Ureter (tissue), 1 donor: ENCODE results near the gene ARHGEF28. TPM values are rescaled to one million over a fixed set of nuclear protein-coding genes. Genes with fewer than 3 reads are reported as not detected.

Experiments used
- DNase-seq: peaks from one replicate; pipeline ENCODE4 v3.0.0-alpha.2; 2020; ENCODE audit warnings: low spot score
- total RNA-seq: library from RNA; stranded (reverse); gene quantifications from one replicate; pipeline ENCODE4 v1.2.4, GENCODE V29; 2023
- donor health status: DM: yes; HTN: yes; CAD: no.

ARHGEF28 gene
- total RNA-seq, 1 donor from 2014 or later: 34.5 TPM

DNA sequence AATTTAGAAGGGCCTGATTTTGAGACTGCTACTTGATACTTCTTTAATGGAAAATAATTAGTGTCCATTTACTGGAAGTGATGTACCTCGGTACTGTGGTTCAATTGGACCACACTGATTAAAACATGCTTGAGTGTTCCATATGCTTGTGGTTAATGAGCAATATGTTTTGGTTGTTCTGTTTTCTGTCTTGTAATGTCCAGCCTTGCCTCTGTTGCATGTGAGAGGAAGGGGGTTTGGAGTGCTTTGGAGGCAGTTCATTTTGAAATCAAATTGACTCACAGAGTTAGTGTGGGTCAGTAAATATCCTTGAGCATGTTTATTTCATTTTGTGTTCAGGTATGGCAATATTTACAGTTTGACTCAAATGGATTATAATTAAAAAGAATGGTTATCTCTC is 334.4 kb downstream of the ARHGEF28 start:
- DNase-seq: no peak

DNA sequence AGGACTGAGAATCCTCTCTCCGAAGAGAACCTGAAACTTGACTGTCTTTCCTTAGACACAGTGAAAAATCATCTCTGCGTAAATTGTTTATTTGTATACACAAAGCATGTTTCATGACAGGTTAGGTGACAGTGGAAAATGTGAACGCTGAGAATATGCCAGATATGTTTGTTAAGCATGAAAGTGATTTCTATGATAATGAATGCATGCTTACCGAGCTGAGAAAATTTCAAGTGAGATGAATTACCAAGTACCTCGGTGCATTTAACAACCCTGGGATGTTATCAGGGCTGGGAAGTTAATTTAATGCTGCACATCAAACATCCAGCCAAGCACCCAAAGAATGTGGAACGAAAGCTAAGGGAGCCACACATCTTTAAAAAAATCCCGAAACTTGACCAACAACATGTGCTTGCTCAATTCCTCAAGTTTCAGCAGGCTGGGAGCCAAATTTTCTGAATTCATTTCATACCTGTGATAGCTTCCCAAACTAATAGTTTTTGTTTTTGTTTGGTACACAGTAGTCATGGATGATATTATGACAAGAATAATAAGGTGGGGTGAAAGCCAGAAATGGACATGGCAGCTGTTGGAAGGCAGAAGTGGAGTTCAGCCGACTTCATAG is 336.9 kb downstream of the ARHGEF28 start:
- DNase-seq: no peak

DNA sequence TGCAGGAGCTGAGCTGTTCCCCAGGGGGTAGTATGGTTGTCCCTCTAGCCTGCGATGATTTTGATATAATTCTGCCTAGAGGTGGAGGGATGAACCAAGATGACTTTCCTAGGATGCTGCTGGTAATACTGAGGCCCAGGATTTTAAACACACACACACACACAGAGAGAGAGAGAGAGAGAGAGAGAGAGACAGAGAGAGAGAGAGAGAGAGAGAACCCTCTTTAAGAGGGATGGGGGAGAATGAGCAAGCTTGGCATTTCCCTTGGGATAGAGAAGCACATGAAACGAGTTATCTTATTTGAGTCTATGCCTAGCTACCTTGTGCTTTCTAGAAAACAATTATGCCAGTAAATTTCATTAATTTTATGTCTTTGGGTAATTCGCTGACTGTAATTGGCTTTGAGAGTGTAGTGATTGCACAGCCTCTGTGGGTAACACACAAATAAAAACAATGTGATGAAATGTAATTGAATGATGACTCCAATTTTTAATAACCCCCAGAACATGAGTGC is 338.4 kb downstream of the ARHGEF28 start:
- DNase-seq: no peak

DNA sequence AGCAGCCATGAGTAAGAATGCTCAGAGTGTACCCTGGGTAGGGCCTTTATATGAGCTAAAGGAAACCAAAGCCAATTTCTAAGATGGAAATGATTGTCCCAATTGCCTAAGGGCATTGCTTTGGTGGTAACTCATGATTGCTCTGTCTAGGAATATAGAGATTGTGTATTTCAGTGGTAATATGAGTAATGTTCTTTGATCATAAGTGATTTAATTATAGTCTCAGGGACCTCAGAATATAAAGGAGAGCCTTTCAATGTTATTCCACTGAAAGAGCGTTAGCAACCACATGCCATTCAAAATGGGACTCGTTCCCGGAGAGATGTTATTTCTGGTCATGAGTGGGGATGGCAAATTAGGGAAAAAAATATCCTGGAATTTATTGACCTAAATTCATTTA is 340.5 kb downstream of the ARHGEF28 start:
- DNase-seq: no peak

DNA sequence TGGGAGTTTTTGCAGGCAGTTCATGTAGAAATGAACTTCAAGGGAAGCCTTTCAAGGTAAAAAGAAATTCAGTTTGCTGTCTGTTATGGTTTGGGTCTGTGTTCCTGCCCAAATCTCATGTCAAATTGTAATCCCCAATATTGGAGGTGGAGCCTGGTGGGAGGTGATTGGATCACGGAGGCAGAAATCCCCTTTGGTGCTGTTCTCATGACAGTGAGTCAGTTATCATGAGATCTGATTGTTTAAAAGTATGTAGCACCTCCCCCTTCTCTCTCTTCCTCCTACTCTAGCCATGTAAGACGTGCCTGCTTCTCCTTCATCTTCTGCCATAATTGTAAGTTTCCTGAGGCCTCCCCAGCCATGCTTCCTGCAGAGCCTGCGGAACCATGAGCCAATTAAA is 341.4 kb downstream of the ARHGEF28 start:
- no peak for DNase-seq

DNA sequence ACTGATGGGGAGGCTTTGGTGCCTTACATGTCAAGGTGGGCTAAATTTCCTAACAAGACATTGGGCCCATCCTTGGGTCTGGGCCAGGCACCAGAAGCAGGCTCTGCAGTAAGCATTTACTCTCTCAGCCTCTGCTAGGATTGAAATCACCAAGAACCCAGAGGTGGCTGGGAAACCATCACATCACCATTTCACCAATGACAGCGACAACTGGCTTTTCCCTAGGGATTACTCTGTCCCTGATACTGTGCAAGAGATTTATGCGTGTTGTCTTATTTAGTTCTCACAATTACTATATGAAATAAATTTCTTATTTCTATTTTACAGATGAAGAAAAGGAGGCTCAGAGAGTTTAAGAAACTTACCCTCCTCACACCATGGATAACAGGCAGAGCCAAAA is 342.2 kb downstream of the ARHGEF28 start:
- no peak for DNase-seq

- DNase-seq: no peak
Measured at GRCh38 chr5:73968729-73969128, 342.7 kb downstream of the ARHGEF28 start.

GRCh38 chr5:73969195-73970036 is 343.4 kb downstream of the ARHGEF28 start:
- DNase-seq: no peak

- no peak for DNase-seq
Measured at GRCh38 chr5:73971326-73971725, 345.3 kb downstream of the ARHGEF28 start.

- DNase-seq: no peak
Measured at GRCh38 chr5:73973135-73973534, 347.1 kb downstream of the ARHGEF28 start.

DNA sequence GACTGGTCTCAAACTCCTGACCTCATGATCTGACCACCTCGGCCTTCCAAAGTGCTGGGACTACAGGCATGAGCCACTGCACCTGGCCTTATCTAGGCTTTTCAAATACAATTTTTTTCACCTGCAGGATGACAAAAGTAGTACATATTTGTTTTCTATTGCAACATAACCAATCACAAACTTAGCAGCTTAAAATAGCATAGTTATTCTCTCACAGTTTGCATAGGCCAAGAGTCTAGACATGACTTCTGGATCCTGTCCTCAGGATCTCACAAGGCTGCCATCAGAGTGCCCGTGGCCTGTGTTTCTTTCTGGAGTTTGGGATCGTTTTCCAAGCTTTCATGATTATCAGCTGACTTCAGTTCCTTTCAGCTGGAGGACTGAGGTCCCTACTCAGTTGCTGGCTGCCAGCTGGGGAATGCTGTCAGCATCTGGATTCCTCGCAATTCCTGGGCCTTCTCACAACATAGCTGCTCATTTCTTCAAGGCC is 348.9 kb downstream of the ARHGEF28 start:
- DNase-seq: no peak

DNA sequence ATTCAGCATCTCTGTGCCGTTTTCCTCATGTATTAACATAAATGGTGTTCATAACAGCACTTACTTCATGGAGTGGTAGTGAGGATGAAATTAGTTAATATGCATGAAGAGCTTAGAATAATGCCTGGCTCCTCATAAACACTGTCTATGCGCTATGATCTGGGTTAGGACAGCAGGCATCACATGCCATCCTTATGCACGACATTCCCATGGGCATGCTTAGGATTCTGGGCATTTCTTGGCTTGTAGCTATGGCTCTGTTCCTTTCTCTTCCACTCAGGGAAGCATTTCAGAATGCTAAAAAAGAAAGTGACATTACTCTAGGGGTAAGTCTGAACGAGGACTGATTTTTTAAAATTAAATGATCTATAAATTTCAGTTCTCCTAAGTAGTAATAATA is 349.8 kb downstream of the ARHGEF28 start:
- DNase-seq: no peak

- no peak for DNase-seq
Measured at GRCh38 chr5:73977146-73977545, 351.1 kb downstream of the ARHGEF28 start.

DNA sequence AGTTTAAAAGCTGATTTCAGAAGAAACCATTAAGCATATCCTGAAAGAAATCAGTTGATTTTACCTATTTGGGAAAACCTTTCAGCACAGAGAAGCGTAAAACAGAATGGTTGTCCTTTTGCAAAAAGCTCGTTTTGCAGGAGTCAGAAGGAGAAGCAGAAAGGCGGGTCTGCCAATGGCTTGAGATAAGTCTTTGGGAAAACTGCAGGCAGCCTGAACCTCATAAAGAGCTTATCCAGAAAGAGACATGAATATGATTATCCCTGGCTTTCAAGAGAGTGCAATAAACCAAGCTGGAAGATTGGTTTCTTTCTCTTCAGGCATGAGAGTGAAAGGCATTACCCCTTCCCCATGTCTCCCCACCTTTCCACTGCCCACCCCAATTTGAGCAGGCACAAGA is 353.3 kb downstream of the ARHGEF28 start:
- no peak for DNase-seq

- no peak for DNase-seq
Measured at GRCh38 chr5:73981704-73982103, 355.7 kb downstream of the ARHGEF28 start.

DNA sequence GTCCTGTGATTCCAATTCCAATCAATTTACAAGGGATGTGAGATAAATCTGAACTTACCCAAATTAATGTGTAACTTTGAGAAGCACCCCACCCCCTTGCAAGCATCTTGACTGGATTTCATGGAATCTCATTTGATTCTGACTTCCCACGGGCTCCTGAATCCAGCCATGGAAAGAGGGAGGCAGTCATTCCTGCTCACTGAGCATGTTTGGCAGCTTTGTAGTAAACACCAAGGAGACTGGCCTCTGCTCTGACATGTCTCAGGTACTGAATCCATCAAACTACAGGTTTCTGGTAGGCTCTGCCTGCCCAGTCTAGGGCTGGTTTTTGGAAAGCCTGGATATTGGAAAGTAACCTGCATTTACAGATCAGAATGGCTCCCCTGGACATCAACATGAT is 357.6 kb downstream of the ARHGEF28 start:
- no peak for DNase-seq

- no peak for DNase-seq
Measured at GRCh38 chr5:73985145-73985544, 359.1 kb downstream of the ARHGEF28 start.

DNA sequence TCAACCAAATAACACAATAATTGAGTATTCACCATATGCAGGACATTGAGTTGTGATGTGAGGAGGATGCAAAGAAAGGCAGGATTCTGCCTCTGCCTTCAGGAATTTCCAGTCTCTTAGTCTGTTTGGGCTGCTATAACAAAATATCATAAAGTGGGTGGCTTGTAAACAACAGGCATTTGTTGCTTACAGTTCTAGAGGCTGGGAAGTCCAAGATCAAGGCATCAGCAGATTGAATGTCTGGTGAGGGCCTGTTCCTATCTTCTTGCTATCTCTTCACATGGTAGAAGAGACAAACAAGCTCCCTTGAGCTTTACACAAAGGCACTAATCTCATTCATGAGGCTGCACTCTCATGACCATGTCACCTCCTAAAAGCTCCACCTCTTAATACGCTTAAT is 360.7 kb downstream of the ARHGEF28 start:
- DNase-seq: no peak

GRCh38 chr5:73987915-73988314 is 361.9 kb downstream of the ARHGEF28 start:
- no peak for DNase-seq

- no peak for DNase-seq
Measured at GRCh38 chr5:73989956-73990355, 364.0 kb downstream of the ARHGEF28 start.
